H9 (cell line): ENCODE data around the gene TRABD. TPM values are rescaled to one million over a fixed set of nuclear protein-coding genes. Genes with fewer than 3 reads are reported as not detected.
A peak's percentile ranks its signal among the peaks of the same experiment; 100 is the strongest.

Experiments used
- DNase-seq: peaks from one replicate; pipeline ENCODE4 v3.0.0-alpha.2; 2017
- H2AFZ ChIP-seq: one replicate; pipeline ENCODE4 v1.6.1; 2013; ENCODE audit warnings: mild to moderate bottlenecking, low read length, control low read depth, moderate library complexity
- H2AK5ac ChIP-seq: 2 replicates; pipeline ENCODE4 v1.6.1; 2013; ENCODE audit warnings: low read length, control low read depth, mixed read lengths; ENCODE audit not compliant: insufficient read length
- H2BK120ac ChIP-seq: one replicate; pipeline ENCODE4 v1.6.1; 2013; ENCODE audit warnings: low read depth, mild to moderate bottlenecking, low read length, control low read depth, inconsistent platforms; ENCODE audit not compliant: poor library complexity, severe bottlenecking
- H2BK12ac ChIP-seq: 2 replicates; pipeline ENCODE4 v1.6.1; 2013; ENCODE audit warnings: low read length, control low read depth, mixed read lengths, low read depth; ENCODE audit not compliant: insufficient read length
- H2BK15ac ChIP-seq: 2 replicates; pipeline ENCODE4 v1.6.1; 2013; ENCODE audit warnings: low read depth, low read length, control low read depth
- H2BK20ac ChIP-seq: one replicate; pipeline ENCODE4 v1.6.1; 2013; ENCODE audit warnings: low read depth, mild to moderate bottlenecking, low read length, control low read depth, inconsistent platforms; ENCODE audit not compliant: poor library complexity, severe bottlenecking
- H2BK5ac ChIP-seq: 2 replicates; pipeline ENCODE4 v1.6.1; 2013; ENCODE audit warnings: low read length, control low read depth, mixed read lengths; ENCODE audit not compliant: insufficient read length
- H3K14ac ChIP-seq: 2 replicates; pipeline ENCODE4 v1.6.1; 2013; ENCODE audit warnings: low read length, control low read depth; ENCODE audit not compliant: insufficient read depth
- H3K18ac ChIP-seq: 2 replicates; pipeline ENCODE4 v1.6.1; 2013; ENCODE audit warnings: low read depth, mild to moderate bottlenecking, mixed read lengths, low read length, control low read depth; ENCODE audit not compliant: insufficient read length
- H3K23ac ChIP-seq: 2 replicates; pipeline ENCODE4 v1.6.1; 2013; ENCODE audit warnings: low read length, control low read depth, mixed read lengths, low read depth; ENCODE audit not compliant: insufficient read length
- H3K23me2 ChIP-seq: 2 replicates; pipeline ENCODE4 v1.6.1; 2013; ENCODE audit warnings: low read depth, mild to moderate bottlenecking, mixed read lengths, low read length, control low read depth; ENCODE audit not compliant: insufficient read length, poor library complexity, severe bottlenecking
- H3K27ac ChIP-seq: 2 replicates; pipeline ENCODE4 v1.5.1; 2013; ENCODE audit warnings: low read length, control low read depth, mixed read lengths, low read depth; ENCODE audit not compliant: insufficient read length
- H3K27me3 ChIP-seq: 2 replicates; pipeline ENCODE4 v1.6.1; 2013; ENCODE audit warnings: low read length, control low read depth, inconsistent platforms; ENCODE audit not compliant: insufficient read depth
- H3K4ac ChIP-seq: 2 replicates; pipeline ENCODE4 v1.6.1; 2013; ENCODE audit warnings: low read depth, mild to moderate bottlenecking, control low read depth, inconsistent platforms, low read length, moderate library complexity
- H3K4me1 ChIP-seq: 2 replicates; pipeline ENCODE4 v1.6.1; 2013; ENCODE audit warnings: low read length, control low read depth, inconsistent platforms; ENCODE audit not compliant: insufficient read depth
- H3K4me2 ChIP-seq: 2 replicates; pipeline ENCODE4 v1.6.1; 2013; ENCODE audit warnings: low read length, control low read depth, mixed read lengths; ENCODE audit not compliant: insufficient read length, insufficient read depth
- H3K56ac ChIP-seq: 2 replicates; pipeline ENCODE4 v1.6.1; 2013; ENCODE audit warnings: low read depth, mild to moderate bottlenecking, mixed read lengths, low read length, control low read depth; ENCODE audit not compliant: insufficient read length
- H3K79me1 ChIP-seq: 2 replicates; pipeline ENCODE4 v1.6.1; 2013; ENCODE audit warnings: low read depth, mild to moderate bottlenecking, moderate library complexity, low read length, control low read depth, inconsistent platforms; ENCODE audit not compliant: insufficient read depth, poor library complexity, severe bottlenecking
- H3K79me2 ChIP-seq: 2 replicates; pipeline ENCODE4 v1.6.1; 2013; ENCODE audit warnings: low read length, control low read depth, inconsistent platforms; ENCODE audit not compliant: insufficient read depth
- H3K9ac ChIP-seq: 2 replicates; pipeline ENCODE4 v1.6.1; 2013; ENCODE audit warnings: low read length, control low read depth, mixed read lengths; ENCODE audit not compliant: insufficient read length; ENCODE audit errors: extremely low read depth
- H3K9me3 ChIP-seq: one replicate; pipeline ENCODE4 v1.6.1; 2013; ENCODE audit warnings: low read depth, low read length, inconsistent platforms; ENCODE audit not compliant: control insufficient read depth
- H3T11ph ChIP-seq: one replicate; pipeline ENCODE4 v1.6.1; 2013; ENCODE audit warnings: mild to moderate bottlenecking, low read length, control low read depth, inconsistent platforms
- H4K20me1 ChIP-seq: one replicate; pipeline ENCODE4 v1.6.1; 2013; ENCODE audit not compliant: control insufficient read depth, insufficient read length, insufficient read depth
- H4K5ac ChIP-seq: 2 replicates; pipeline ENCODE4 v1.6.1; 2013; ENCODE audit warnings: low read depth, mild to moderate bottlenecking, mixed read lengths, low read length, control low read depth; ENCODE audit not compliant: insufficient read length
- H4K8ac ChIP-seq: replicated peaks from 2 replicates; pipeline ENCODE4 v1.6.1; 2013; ENCODE audit warnings: low read length, control low read depth, mixed read lengths, low read depth; ENCODE audit not compliant: insufficient read length
- H4K91ac ChIP-seq: 2 replicates; pipeline ENCODE4 v1.6.1; 2013; ENCODE audit warnings: low read depth, mild to moderate bottlenecking, moderate library complexity, mixed read lengths, low read length, control low read depth; ENCODE audit not compliant: insufficient read length
- H3K27ac Mint-ChIP-seq, 3 experiments: 2 replicates in 2 of 3; 3 replicates in 1 of 3; pipeline ENCODE4 v1.8.0; 2020 to 2021; ENCODE audit warnings: mixed read lengths in 3 of 3, mild to moderate bottlenecking in 1 of 3, moderate library complexity in 1 of 3
- H3K27me3 Mint-ChIP-seq: 2 replicates; pipeline ENCODE4 v1.8.0; 2021; ENCODE audit warnings: low read depth, mild to moderate bottlenecking, moderate library complexity, mixed read lengths
- H3K36me3 Mint-ChIP-seq, 3 experiments: 2 replicates in 2 of 3; 3 replicates in 1 of 3; pipeline ENCODE4 v1.8.0; 2020 to 2021; ENCODE audit warnings: low read depth in 3 of 3, mixed read lengths in 3 of 3; ENCODE audit not compliant: insufficient read depth in 1 of 3
- H3K4me1 Mint-ChIP-seq, 2 experiments: 2 replicates each; pipeline ENCODE4 v1.8.0; 2020; ENCODE audit warnings: mixed read lengths in 2 of 2
- H3K4me3 Mint-ChIP-seq, 2 experiments: 2 replicates in 1 of 2; 3 replicates in 1 of 2; pipeline ENCODE4 v1.8.0; 2020 to 2021; ENCODE audit warnings: mild to moderate bottlenecking in 2 of 2, mixed read lengths in 2 of 2, moderate library complexity in 1 of 2
- H3K9me3 Mint-ChIP-seq, 2 experiments: 2 replicates in 1 of 2; 3 replicates in 1 of 2; pipeline ENCODE4 v1.8.0; 2020; ENCODE audit warnings: mild to moderate bottlenecking in 2 of 2, mixed read lengths in 2 of 2, moderate library complexity in 1 of 2
- CTCF ChIP-seq: fragments of 200-600 bp; sonication (generic); conservative IDR thresholded peaks from 3 replicates; pipeline ENCODE4 v1.8.0; 2021; ENCODE audit warnings: antibody characterized with exemption, mild to moderate bottlenecking
- WGBS: extraction: QIAGEN DNeasy Blood & Tissue Kit; methylation state at CpG from one replicate; pipeline ENCODE4 v1.1.7; 2013; ENCODE audit warnings: missing lambda C conversion rate, low lambda C conversion rate, mixed read lengths; ENCODE audit not compliant: insufficient read length; ENCODE audit errors: extremely low coverage; 5-methylcytosine and 5-hydroxymethylcytosine counted together
- total RNA-seq: library from RNA; stranded (reverse); gene quantifications from 2 replicates; pipeline ENCODE4 v1.2.1, GENCODE V29; 2021

Gene TRABD
- total RNA-seq, 1 experiment from 2014 or later: 47.8 TPM

- H2BK120ac ChIP-seq: no peak overlapping the region
These were observed 59.7 kb downstream of the TRABD start for GRCh38 chr22:50245214-50246072.

More at GRCh38 chr22:50245214-50246072, 59.7 kb downstream of the TRABD start:
- Histone ChIP-seq H2AFZ (no peak overlapping the region), H4K8ac (no peak overlapping the region), H3K18ac (peak overlapping the region; percentile 84), H4K5ac (no peak overlapping the region), H3K4ac (no peak overlapping the region; the same call in 1 of the 2 replicates), H2BK15ac (no peak overlapping the region), H3K4me2 (peak overlapping the region; percentile 92), H2BK5ac (no peak overlapping the region), H3K23me2 (peaks cover 22% of the 10 kb centered on the region), H3K27ac (no peak overlapping the region), H3K56ac (no peak overlapping the region), H2BK12ac (no peak overlapping the region), H3K14ac (peak overlapping the region; percentile 96), H2BK20ac (no peak overlapping the region), H3K79me2 (peaks cover 6% of the 10 kb centered on the region; the same call in 1 of the 2 replicates), H3T11ph (no peak overlapping the region), H3K9ac (peak overlapping the region; percentile 84), H4K20me1 (no peaks in the 10 kb centered on the region), H2AK5ac (no peak overlapping the region), H3K23ac (no peak overlapping the region), H4K91ac (no peak overlapping the region), H3K27me3 (no peaks in the 10 kb centered on the region), H3K4me1 (no peaks in the 10 kb centered on the region), H3K9me3 (no peaks in the 10 kb centered on the region), H3K79me1 (no peaks in the 10 kb centered on the region)
- no peaks in the 10 kb centered on the region; the same call in 1 of the 2 replicates for H3K27me3 Mint-ChIP-seq
- TF ChIP-seq CTCF: no peak
- peaks cover 25 to 39% of the 10 kb centered on the region in 2 experiments for H3K4me1 Mint-ChIP-seq
- peak overlapping the region; percentile 96 to 98 for H3K4me3 Mint-ChIP-seq
- no CpG with 5 or more reads among the region's 53 CpGs for WGBS
- no peaks in the 10 kb centered on the region for H3K9me3 Mint-ChIP-seq
- H3K36me3 Mint-ChIP-seq: peaks cover 0 to 17% (median 5%) of the 10 kb centered on the region in 3 experiments; a peak in 3 of 7 replicates
- no peak for DNase-seq
- peak overlapping the region; percentile 98 to 99 (median 99); a peak in 6 of 7 replicates for H3K27ac Mint-ChIP-seq
